ENCODE data around the gene BCL2L12. TPM values are rescaled to one million over a fixed set of nuclear protein-coding genes. Genes with fewer than 3 reads are reported as not detected.

BCL2L12 gene
- total and polyA plus RNA-seq, 4 donors: 0.89 to 15.0 (median 7.9) TPM

DNA sequence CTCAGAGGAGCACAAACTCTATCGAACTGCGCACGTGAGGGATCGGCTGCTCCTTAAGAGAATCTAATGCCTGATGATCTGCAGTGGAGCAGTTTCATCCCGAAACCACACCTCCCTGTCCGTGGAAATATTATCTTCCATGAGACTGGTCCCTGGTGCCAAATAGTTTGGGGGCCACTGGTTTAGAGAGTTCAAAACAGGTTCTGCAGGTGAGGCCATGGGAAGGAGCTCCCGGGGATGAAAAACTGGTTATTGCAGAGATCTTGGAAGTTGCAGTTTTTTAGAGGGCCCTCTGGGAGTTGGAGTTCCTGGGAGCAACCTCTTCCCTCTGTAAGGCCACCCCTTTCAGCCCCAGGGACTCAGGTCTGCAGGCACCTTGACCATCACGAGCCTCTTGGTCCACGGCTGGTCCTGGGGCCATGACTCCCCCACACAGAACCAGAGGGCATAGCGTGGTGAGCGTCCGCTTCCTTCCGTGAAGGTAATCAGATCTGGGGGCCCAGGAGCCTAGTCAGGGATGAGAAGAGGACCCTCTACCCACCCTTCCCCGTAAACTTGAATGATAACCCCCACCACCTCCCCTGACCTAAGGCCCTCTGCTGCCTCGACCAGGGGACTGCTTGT is 5.3 kb upstream of the BCL2L12 start:
- DNase-seq (ENCODE audit: low read depth in 4 of 6, low spot score in 6 of 6): no peak
- H3K4me3 ChIP-seq (ENCODE audit: low read depth, low read length): no peak overlapping the region
- H3K4me1 ChIP-seq (ENCODE audit: control insufficient read depth, insufficient read depth, low read length): peaks cover 21% of the 10 kb centered on the region
- WGBS (ENCODE audit: insufficient coverage): 85% methylated on average over 6 of the region's 15 CpGs
- H3K9me3 ChIP-seq (ENCODE audit: control insufficient read depth, insufficient read depth, low read length): no peaks in the 10 kb centered on the region
- H3K27me3 ChIP-seq (ENCODE audit: control insufficient read depth, insufficient read depth, low read length): no peaks in the 10 kb centered on the region
- no peak overlapping the region for H3K27ac ChIP-seq (ENCODE audit: low read depth, low read length)
- H3K36me3 ChIP-seq (ENCODE audit: control insufficient read depth, insufficient read depth, low read length): peaks cover 78% of the 10 kb centered on the region

DNA sequence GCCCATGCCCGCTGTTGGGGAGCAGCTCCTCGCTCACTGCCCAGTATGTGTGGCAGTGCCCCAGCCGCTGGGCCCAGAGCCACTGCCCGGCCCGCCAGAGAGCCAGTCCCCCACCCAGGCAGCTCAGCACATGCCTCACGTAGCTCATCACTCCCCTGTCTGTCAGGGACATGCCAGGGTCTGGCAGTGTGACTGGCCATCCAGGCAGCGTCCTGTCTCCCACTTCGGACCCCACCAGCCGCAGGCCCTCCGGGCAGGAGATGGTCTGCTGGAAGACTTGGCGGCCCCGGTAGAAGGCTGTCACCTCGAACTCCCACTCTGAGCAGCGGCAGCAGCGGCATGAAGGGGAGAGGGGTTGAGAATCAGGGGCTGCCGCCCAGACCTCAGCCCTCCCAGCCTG is 3.7 kb upstream of the BCL2L12 start:
- Histone ChIP-seq H3K27me3 (ENCODE audit: control insufficient read depth, insufficient read depth, low read length) (no peaks in the 10 kb centered on the region), H3K4me3 (ENCODE audit: low read depth, low read length) (no peak overlapping the region), H3K36me3 (ENCODE audit: control insufficient read depth, insufficient read depth, low read length) (peaks cover 62% of the 10 kb centered on the region), H3K27ac (ENCODE audit: low read depth, low read length) (no peak overlapping the region), H3K9me3 (ENCODE audit: control insufficient read depth, insufficient read depth, low read length) (no peaks in the 10 kb centered on the region), H3K4me1 (ENCODE audit: control insufficient read depth, insufficient read depth, low read length) (peaks cover 35% of the 10 kb centered on the region)
- DNase-seq (ENCODE audit: low read depth in 4 of 6, low spot score in 6 of 6): no peak
- WGBS (ENCODE audit: insufficient coverage): 94% methylated on average over 15 of the region's 16 CpGs

DNA sequence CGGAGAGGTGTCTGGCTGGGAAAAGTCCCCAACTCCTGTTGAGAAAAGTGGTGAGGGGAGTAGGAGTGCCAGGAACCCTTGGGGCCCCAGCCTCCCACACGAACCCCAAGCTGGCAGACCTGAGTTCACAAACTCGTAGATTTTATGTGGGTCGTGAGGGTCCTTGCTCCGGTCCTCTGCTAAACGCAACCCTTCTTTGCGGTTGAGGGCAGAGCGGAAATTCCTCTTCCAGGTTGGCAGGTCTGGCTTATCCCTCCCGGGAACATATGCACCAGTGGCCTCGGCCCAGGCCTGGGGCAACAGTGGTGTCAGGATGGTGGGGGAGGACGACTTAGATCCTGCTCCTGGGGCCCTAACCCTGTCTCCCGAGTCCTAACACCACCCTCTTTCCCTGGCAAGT is 2.5 kb upstream of the BCL2L12 start:
- no peak overlapping the region for H3K4me3 ChIP-seq (ENCODE audit: low read depth, low read length)
- DNase-seq (ENCODE audit: low read depth in 4 of 6, low spot score in 6 of 6): no peak
- H3K27ac ChIP-seq (ENCODE audit: low read depth, low read length): no peak overlapping the region
- H3K27me3 ChIP-seq (ENCODE audit: control insufficient read depth, insufficient read depth, low read length): no peaks in the 10 kb centered on the region
- H3K4me1 ChIP-seq (ENCODE audit: control insufficient read depth, insufficient read depth, low read length): peaks cover 35% of the 10 kb centered on the region
- WGBS (ENCODE audit: insufficient coverage): 92% methylated on average over 10 of the region's 12 CpGs
- peaks cover 50% of the 10 kb centered on the region for H3K36me3 ChIP-seq (ENCODE audit: control insufficient read depth, insufficient read depth, low read length)
- H3K9me3 ChIP-seq (ENCODE audit: control insufficient read depth, insufficient read depth, low read length): no peaks in the 10 kb centered on the region

DNA sequence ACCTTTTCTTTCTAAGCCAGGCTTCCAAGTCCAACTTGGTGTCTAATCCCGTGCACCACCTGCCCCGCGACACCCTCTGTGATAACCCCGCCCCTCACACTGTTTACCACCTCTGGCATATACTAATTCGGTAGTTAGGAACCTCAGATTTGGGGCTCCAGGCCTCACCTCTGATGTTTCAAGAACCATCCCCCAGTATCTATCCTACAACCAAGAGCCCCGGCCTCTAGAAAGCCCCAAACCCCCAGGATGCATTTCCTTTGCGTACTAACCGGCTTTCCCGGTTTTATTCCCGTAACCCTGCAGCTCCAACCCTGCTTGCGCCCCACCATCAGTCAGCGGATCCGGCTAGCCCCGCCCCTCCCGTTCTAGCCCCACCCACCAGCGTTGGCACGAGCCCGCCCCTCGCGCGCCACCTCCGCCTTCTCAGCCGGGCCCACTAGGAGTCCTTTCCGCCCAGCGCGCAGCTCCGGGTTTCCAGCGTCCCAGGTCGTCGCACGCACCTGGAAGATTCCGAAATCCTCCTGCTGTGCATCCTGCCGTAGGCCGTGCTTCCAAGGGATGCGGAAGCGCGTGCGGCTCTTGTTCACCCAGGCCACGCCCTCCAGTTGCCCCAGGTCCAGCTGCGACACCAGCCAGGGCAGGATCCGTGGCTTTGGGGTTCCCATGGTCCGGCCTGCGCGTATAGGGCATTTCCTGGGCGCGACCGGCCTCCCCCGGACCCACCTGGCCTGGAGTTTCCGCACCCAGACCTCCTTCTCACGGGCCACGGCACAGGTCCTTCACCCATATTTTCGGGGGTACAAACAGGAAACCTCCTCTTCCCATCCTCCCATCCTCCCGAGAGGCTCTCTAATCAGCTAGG is 1.3 kb upstream of the BCL2L12 start:
- no peaks in the 10 kb centered on the region for H3K9me3 ChIP-seq (ENCODE audit: control insufficient read depth, insufficient read depth, low read length)
- peak in 4 of 6 donors; percentile 67 to 92 (median 82) for DNase-seq (ENCODE audit: low read depth in 4 of 6, low spot score in 6 of 6)
- under 1% methylated on average over 53 of the region's 53 CpGs for WGBS (ENCODE audit: insufficient coverage)
- H3K27me3 ChIP-seq (ENCODE audit: control insufficient read depth, insufficient read depth, low read length): no peaks in the 10 kb centered on the region
- peaks cover 35% of the 10 kb centered on the region for H3K4me1 ChIP-seq (ENCODE audit: control insufficient read depth, insufficient read depth, low read length)
- H3K27ac ChIP-seq (ENCODE audit: low read depth, low read length): peak overlapping the region; percentile 95
- peak overlapping the region; percentile 92 for H3K4me3 ChIP-seq (ENCODE audit: low read depth, low read length)
- H3K36me3 ChIP-seq (ENCODE audit: control insufficient read depth, insufficient read depth, low read length): peaks cover 43% of the 10 kb centered on the region

DNA sequence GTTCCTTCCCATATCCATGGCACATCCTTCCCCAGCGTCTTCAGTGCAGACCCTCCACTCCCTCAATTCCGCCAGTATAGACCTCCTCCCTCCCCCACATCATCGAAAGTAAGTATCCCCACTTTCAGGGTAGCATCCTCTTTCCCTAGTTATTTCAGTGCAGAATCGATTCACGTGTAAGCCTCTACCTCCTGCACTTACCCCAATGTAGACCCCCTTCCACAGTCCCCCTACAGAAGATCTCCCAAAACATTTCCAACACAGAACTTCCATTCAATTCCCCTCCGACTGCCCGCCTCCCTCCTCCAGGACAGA is 740 bp upstream of the BCL2L12 start:
- Histone ChIP-seq H3K36me3 (ENCODE audit: control insufficient read depth, insufficient read depth, low read length) (peaks cover 39% of the 10 kb centered on the region), H3K9me3 (ENCODE audit: control insufficient read depth, insufficient read depth, low read length) (no peaks in the 10 kb centered on the region), H3K4me3 (ENCODE audit: low read depth, low read length) (peak overlapping the region; percentile 92), H3K27me3 (ENCODE audit: control insufficient read depth, insufficient read depth, low read length) (no peaks in the 10 kb centered on the region), H3K27ac (ENCODE audit: low read depth, low read length) (peak overlapping the region; percentile 95), H3K4me1 (ENCODE audit: control insufficient read depth, insufficient read depth, low read length) (peaks cover 35% of the 10 kb centered on the region)
- 0% methylated on average over 7 of the region's 7 CpGs for WGBS (ENCODE audit: insufficient coverage)
- DNase-seq (ENCODE audit: low read depth in 4 of 6, low spot score in 6 of 6): no peak

DNA sequence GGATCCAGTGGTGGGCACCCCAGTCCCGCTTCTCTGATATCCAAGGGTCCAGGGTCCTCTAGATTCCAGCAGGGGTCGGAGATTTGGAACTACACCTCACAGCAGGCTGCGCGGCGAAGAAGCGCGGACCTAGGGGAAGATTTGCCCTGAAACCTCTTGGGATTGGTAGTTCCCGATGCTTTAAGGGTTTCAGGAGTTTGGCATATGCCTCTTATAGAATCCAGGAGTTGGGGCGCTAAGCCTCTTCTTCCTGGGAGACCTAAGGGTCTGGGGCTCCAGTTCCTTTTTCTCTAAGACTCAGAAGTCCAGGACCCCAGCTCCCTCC is 349 bp downstream of the BCL2L12 start:
- H3K27me3 ChIP-seq (ENCODE audit: control insufficient read depth, insufficient read depth, low read length): no peaks in the 10 kb centered on the region
- peaks cover 35% of the 10 kb centered on the region for H3K4me1 ChIP-seq (ENCODE audit: control insufficient read depth, insufficient read depth, low read length)
- 2% methylated on average over 9 of the region's 9 CpGs for WGBS (ENCODE audit: insufficient coverage)
- H3K4me3 ChIP-seq (ENCODE audit: low read depth, low read length): peak overlapping the region; percentile 92
- DNase-seq (ENCODE audit: low read depth in 4 of 6, low spot score in 6 of 6): no peak
- H3K36me3 ChIP-seq (ENCODE audit: control insufficient read depth, insufficient read depth, low read length): peaks cover 32% of the 10 kb centered on the region
- no peaks in the 10 kb centered on the region for H3K9me3 ChIP-seq (ENCODE audit: control insufficient read depth, insufficient read depth, low read length)
- peak overlapping the region; percentile 71 for H3K27ac ChIP-seq (ENCODE audit: low read depth, low read length)

DNA sequence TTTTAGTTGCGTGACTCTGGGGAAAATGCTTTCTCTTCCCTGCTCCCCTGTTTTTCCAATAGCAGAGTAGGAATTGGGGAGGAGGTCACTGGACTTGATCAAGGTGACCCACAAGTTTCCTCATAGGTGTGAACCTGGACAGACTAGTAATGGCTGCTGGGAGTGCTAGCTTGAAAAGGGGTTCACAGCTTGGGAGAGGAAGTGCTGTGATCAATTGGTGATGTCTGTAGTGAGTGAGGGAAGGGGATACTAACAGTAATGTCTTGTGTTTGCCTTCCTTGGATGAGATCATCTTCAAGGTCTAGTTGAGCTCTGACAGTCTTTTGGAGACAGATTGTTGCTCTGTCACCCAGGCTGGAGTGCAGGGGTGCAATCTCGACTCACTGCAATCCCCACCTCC is 1.7 kb downstream of the BCL2L12 start:
- Histone ChIP-seq H3K4me1 (ENCODE audit: control insufficient read depth, insufficient read depth, low read length) (peaks cover 44% of the 10 kb centered on the region), H3K4me3 (ENCODE audit: low read depth, low read length) (no peak overlapping the region), H3K27me3 (ENCODE audit: control insufficient read depth, insufficient read depth, low read length) (no peaks in the 10 kb centered on the region), H3K9me3 (ENCODE audit: control insufficient read depth, insufficient read depth, low read length) (no peaks in the 10 kb centered on the region), H3K36me3 (ENCODE audit: control insufficient read depth, insufficient read depth, low read length) (peaks cover 18% of the 10 kb centered on the region), H3K27ac (ENCODE audit: low read depth, low read length) (no peak overlapping the region)
- no peak for DNase-seq (ENCODE audit: low read depth in 4 of 6, low spot score in 6 of 6)
- WGBS (ENCODE audit: insufficient coverage): 91% methylated on average over 1 of the region's 2 CpGs

DNA sequence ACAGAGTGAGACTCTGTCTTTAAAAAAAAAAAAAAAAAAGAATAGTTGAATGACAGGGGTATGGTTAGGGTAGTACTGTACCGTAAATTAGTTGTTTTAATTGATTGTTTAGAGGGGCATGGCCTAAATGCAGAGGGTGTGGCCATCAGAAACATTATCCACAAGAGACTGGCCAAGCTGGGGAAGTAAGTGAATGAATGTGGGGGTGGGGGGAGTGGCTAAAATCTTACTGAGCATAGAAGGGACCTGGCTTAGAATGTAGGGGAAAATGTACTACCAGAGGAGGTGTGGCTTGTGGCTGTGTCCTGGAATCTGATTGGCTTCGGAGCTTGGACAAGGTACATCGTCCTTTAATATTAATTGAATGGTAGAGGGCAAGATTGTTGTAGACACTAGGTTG is 3.8 kb downstream of the BCL2L12 start:
- H3K4me1 ChIP-seq (ENCODE audit: control insufficient read depth, insufficient read depth, low read length): peaks cover 33% of the 10 kb centered on the region
- no peaks in the 10 kb centered on the region for H3K27me3 ChIP-seq (ENCODE audit: control insufficient read depth, insufficient read depth, low read length)
- WGBS (ENCODE audit: insufficient coverage): 97% methylated on average over 3 of the region's 3 CpGs
- DNase-seq (ENCODE audit: low read depth in 4 of 6, low spot score in 6 of 6): no peak
- peaks cover 11% of the 10 kb centered on the region for H3K36me3 ChIP-seq (ENCODE audit: control insufficient read depth, insufficient read depth, low read length)
- H3K27ac ChIP-seq (ENCODE audit: low read depth, low read length): no peak overlapping the region
- no peak overlapping the region for H3K4me3 ChIP-seq (ENCODE audit: low read depth, low read length)
- no peaks in the 10 kb centered on the region for H3K9me3 ChIP-seq (ENCODE audit: control insufficient read depth, insufficient read depth, low read length)

DNA sequence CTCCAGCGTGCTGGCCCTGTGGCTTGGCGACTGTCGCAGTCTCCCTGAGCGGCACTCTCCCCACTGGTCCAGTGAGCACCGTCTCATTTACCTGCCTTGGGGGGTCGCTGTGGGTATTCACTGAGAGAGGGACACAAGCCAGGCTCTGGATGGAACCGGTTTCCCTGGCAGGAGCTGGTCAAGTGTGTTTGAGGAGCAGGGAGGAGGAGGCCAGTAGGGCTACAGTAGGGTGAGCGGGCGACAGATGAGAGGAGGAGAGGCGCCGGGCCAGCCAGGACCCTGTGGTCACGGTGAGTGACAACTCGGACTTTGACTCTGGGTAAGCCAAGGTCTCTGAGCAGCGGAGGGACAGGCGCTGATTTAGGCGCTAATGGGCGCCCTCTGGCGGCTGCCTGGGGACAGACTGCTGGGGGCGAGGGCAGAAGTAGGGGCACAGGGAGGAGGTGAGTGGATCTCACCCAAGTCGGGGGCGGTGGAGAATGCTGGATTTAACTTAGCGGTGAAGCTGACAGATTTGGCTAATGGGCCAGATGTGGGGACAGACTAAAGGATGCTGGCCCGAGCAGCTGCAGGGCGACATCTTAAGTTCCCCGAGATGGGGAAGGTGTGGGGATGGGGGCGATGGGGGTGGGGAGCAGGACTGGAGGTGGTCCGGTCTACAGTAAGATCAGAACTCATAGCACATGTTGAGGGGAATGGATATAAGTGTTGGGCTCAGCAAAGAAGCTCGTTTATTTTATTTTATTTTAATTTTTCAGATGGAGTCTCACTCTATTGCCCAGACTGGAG is 6.6 kb downstream of the BCL2L12 start:
- Histone ChIP-seq H3K4me1 (ENCODE audit: control insufficient read depth, insufficient read depth, low read length) (peaks cover 17% of the 10 kb centered on the region), H3K27me3 (ENCODE audit: control insufficient read depth, insufficient read depth, low read length) (no peaks in the 10 kb centered on the region), H3K36me3 (ENCODE audit: control insufficient read depth, insufficient read depth, low read length) (peaks cover 11% of the 10 kb centered on the region), H3K9me3 (ENCODE audit: control insufficient read depth, insufficient read depth, low read length) (no peaks in the 10 kb centered on the region), H3K4me3 (ENCODE audit: low read depth, low read length) (peak overlapping the region; percentile 18), H3K27ac (ENCODE audit: low read depth, low read length) (peak overlapping the region; percentile 33)
- 20% methylated on average over 26 of the region's 28 CpGs for WGBS (ENCODE audit: insufficient coverage)
- DNase-seq (ENCODE audit: low read depth in 4 of 6, low spot score in 6 of 6): peak in 2 of 6 donors; percentile 80 to 81
